GM12891 (cell line): Measurements from ENCODE around the gene EXOSC6.
"Not testable (repeated sequence)": the region's sequence is repeated elsewhere in the genome, so short reads cannot be mapped to it uniquely, and the experiment has no call there.

Experiments used
- POLR2A ChIP-seq: IDR thresholded peaks from 2 replicates; pipeline ENCODE4 v1.6.1; 2011; ENCODE audit warnings: low read depth, low read length, control low read depth
- POLR2AphosphoS5 ChIP-seq: IDR thresholded peaks from 2 replicates; pipeline ENCODE4 v1.6.1; 2011; ENCODE audit warnings: low read depth, low read length, control low read depth
- POU2F2 ChIP-seq: IDR thresholded peaks from 2 replicates; pipeline ENCODE4 v1.6.1; 2011; ENCODE audit warnings: low read depth, mild to moderate bottlenecking, control low read depth, low read length, moderate library complexity
- TAF1 ChIP-seq: IDR thresholded peaks from 2 replicates; pipeline ENCODE4 v1.6.1; 2011; ENCODE audit warnings: low read depth, low read length, control low read depth

DNA sequence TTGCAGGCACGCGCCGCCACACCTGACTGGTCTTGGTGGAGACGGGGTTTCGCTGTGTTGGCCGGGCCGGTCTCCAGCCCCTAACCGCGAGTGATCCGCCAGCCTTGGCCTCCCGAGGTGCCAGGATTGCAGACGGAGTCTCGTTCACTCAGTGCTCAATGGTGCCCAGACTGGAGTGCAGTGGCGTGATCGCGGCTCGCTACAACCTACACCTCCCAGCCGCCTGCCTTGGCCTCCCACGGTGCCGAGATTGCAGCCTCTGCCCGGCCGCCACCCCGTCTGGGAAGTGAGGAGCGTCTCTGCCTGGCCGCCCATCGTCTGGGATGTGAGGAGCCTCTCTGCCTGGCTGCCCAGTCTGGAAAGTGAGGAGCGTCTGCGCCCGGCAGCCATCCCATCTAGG lies 47.7 kb downstream of the EXOSC6 start:
- not testable (repeated sequence) for TF ChIP-seq POLR2AphosphoS5, POLR2A, TAF1, POU2F2
